Fibroblast of lung (primary cell): Measurements from ENCODE around the gene WDR4. TPM values are rescaled to one million over a fixed set of nuclear protein-coding genes. Genes with fewer than 3 reads are reported as not detected.

Experiments
- DNase-seq, 2 donors: peaks; one replicate each; pipeline versions ENCODE4 v3.0.0 to v3.0.0-alpha.2; 2010; ENCODE audit warnings: low read depth in 2 of 2
- H2AFZ ChIP-seq: 2 replicates; pipeline ENCODE4 v1.5.1; 2012; ENCODE audit warnings: low read length, control low read depth, inconsistent platforms
- H3K27ac ChIP-seq: 2 replicates; pipeline ENCODE4 v1.5.1; 2011; ENCODE audit warnings: low read length, control low read depth; ENCODE audit not compliant: insufficient read depth
- H3K27me3 ChIP-seq: 2 replicates; pipeline ENCODE4 v1.5.1; 2011; ENCODE audit warnings: mild to moderate bottlenecking, low read length; ENCODE audit not compliant: control insufficient read depth, insufficient read depth
- H3K36me3 ChIP-seq: 2 replicates; pipeline ENCODE4 v1.5.1; 2011; ENCODE audit warnings: low read length; ENCODE audit not compliant: control insufficient read depth, insufficient read depth
- H3K4me1 ChIP-seq: 2 replicates; pipeline ENCODE4 v1.5.1; 2011; ENCODE audit warnings: low read length; ENCODE audit not compliant: control insufficient read depth, insufficient read depth; ENCODE audit errors: extremely low read depth
- H3K4me2 ChIP-seq: 2 replicates; pipeline ENCODE4 v1.5.1; 2011; ENCODE audit warnings: low read length, control low read depth; ENCODE audit not compliant: insufficient read depth; ENCODE audit errors: extremely low read depth
- H3K4me3 ChIP-seq, 4 experiments: fragments of 200-600 bp in 1 of 4; sonication (generic) in 1 of 4; replicated peaks in 1 of 4; 2 replicates each; pipeline ENCODE4 v1.5.1; 2011 to 2016; ENCODE audit warnings: low read length in 4 of 4, low read depth in 3 of 4, mild to moderate bottlenecking in 3 of 4, control low read depth in 2 of 4, inconsistent platforms in 1 of 4, mixed read lengths in 1 of 4; ENCODE audit not compliant: insufficient read depth in 1 of 4; ENCODE audit errors: control extremely low read depth in 1 of 4
- H3K79me2 ChIP-seq: 2 replicates; pipeline ENCODE4 v1.5.1; 2012; ENCODE audit warnings: mild to moderate bottlenecking, low read length, inconsistent platforms; ENCODE audit not compliant: control insufficient read depth, insufficient read depth
- H3K9ac ChIP-seq: 2 replicates; pipeline ENCODE4 v1.5.1; 2011; ENCODE audit warnings: mild to moderate bottlenecking, low read length, control low read depth; ENCODE audit not compliant: insufficient read depth
- H3K9me3 ChIP-seq: 2 replicates; pipeline ENCODE4 v1.5.1; 2012; ENCODE audit warnings: low read depth, low read length; ENCODE audit not compliant: control insufficient read depth, insufficient read depth
- H4K20me1 ChIP-seq: 2 replicates; pipeline ENCODE4 v1.5.1; 2011; ENCODE audit warnings: low read length; ENCODE audit not compliant: control insufficient read depth, insufficient read depth; ENCODE audit errors: extremely low read depth
- EZH2 ChIP-seq: IDR thresholded peaks from 2 replicates; pipeline ENCODE4 v1.5.1; 2012; ENCODE audit warnings: low read length, control low read depth, mild to moderate bottlenecking; ENCODE audit errors: missing control alignments
- polyA plus RNA-seq, 2 donors: library from polyadenylated mRNA; depleted of rRNA in 1 of 2; stranded (reverse) in 1 of 2; unstranded in 1 of 2; fragments of >200 nt; gene quantifications; 2 replicates each; pipeline ENCODE4 v1.2.1, GENCODE V29; 2011 to 2012; ENCODE audit warnings: missing spikeins in 1 of 2
- total RNA-seq: library from RNA; depleted of rRNA; stranded (reverse); fragments of >200 nt; gene quantifications from 2 replicates; pipeline ENCODE4 v1.2.1, GENCODE V29; 2014
- TF ChIP-seq, protein P1 (sequence below), 2 donors: IDR thresholded peaks in 1 of 2; conservative IDR thresholded peaks in 1 of 2; 1 replicate in 1 of 2; 2 replicates in 1 of 2; pipeline ENCODE4 v1.5.1; 2011 to 2012; ENCODE audit warnings: low read length in 2 of 2, control low read depth in 1 of 2, inconsistent platforms in 1 of 2, low read depth in 1 of 2, mild to moderate bottlenecking in 1 of 2

WDR4 gene
- total and polyA plus RNA-seq, 2 donors (not counting 1 experiment from before 2014, with no cell fraction given) = 8.2 to 10.2 TPM

DNA sequence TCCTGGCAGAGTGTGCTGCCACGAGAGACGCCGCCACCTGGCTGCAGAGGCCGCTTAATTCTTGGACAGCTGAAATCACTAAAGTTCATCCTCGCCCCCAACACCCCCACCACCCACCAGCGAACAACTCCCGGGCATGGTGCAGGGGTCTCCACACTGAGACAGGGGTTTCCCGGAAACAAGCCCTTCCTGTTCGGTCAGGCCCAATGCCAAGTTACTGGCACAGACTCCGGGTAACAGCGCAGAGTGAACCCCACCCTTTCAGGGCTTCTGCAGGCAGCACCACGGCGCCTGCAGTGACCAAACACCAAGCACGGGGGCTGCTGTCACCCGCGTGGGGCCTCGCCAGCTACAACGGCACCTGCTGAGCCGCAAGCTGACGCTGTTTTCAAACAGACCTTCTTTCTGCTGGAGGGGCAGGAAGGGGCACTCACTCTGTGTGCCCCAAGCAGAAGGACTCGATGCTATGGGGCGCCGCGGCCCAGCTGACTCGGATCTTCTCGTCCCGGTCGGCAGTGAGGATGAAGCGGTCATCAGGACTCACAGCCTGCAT, 17.4 kb downstream of the WDR4 start:
- H4K20me1 ChIP-seq = no peaks in the 10 kb centered on the region
- no peaks in the 10 kb centered on the region for H3K4me1 ChIP-seq
- H3K4me3 ChIP-seq = no peak overlapping the region
- H3K4me2 ChIP-seq = no peak overlapping the region
- no peak overlapping the region for H3K9ac ChIP-seq
- DNase-seq = no peak
- H2AFZ ChIP-seq = no peak overlapping the region
- TF ChIP-seq, protein P1, sequence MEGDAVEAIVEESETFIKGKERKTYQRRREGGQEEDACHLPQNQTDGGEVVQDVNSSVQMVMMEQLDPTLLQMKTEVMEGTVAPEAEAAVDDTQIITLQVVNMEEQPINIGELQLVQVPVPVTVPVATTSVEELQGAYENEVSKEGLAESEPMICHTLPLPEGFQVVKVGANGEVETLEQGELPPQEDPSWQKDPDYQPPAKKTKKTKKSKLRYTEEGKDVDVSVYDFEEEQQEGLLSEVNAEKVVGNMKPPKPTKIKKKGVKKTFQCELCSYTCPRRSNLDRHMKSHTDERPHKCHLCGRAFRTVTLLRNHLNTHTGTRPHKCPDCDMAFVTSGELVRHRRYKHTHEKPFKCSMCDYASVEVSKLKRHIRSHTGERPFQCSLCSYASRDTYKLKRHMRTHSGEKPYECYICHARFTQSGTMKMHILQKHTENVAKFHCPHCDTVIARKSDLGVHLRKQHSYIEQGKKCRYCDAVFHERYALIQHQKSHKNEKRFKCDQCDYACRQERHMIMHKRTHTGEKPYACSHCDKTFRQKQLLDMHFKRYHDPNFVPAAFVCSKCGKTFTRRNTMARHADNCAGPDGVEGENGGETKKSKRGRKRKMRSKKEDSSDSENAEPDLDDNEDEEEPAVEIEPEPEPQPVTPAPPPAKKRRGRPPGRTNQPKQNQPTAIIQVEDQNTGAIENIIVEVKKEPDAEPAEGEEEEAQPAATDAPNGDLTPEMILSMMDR (conservative IDR thresholded peaks at IDR 0.05 in 1 of 2, IDR thresholded peaks at IDR 0.05 in 1 of 2; ENCODE audit: low read depth in 1 of 2, low read length in 2 of 2) = no peak
- peaks cover 36% of the 10 kb centered on the region for H3K79me2 ChIP-seq
- H3K36me3 ChIP-seq = peaks cover 27% of the 10 kb centered on the region
- no peaks in the 10 kb centered on the region for H3K27me3 ChIP-seq
- H3K9me3 ChIP-seq = no peaks in the 10 kb centered on the region
- no peak overlapping the region for H3K27ac ChIP-seq

DNA sequence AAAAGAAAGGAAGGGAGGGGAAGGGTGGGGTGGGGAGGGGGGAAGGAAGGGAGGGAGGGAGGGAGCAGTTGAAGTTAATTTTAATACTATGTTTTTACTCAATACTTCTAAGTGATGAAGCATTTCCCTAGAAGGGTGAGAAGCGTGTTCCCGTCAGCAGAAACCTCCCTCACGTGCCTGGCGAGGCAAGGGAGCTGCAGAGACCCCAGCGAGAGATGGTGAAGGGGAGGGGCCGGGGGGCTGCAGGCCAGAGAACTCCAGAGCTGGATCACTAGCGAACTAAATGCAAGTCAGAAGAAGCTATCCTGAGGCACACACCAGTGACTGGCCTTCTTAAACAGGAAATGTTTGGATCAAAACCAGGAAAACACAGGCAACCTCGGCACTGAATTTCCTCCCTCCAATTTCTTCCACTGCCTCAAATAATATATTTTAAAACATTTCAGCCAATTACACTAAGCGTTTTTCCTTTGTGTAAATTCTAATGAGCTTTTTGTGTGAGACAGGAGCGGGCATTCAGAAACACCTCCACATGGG, 18.0 kb downstream of the WDR4 start:
- Histone ChIP-seq H2AFZ (no peak overlapping the region), H3K4me1 (no peaks in the 10 kb centered on the region), H3K9me3 (no peaks in the 10 kb centered on the region), H3K4me3 (no peak overlapping the region), H3K36me3 (peaks cover 27% of the 10 kb centered on the region), H3K79me2 (peaks cover 31% of the 10 kb centered on the region), H3K27ac (no peak overlapping the region), H3K4me2 (no peak overlapping the region), H3K27me3 (no peaks in the 10 kb centered on the region), H4K20me1 (no peaks in the 10 kb centered on the region), H3K9ac (no peak overlapping the region)
- TF ChIP-seq, protein P1 (conservative IDR thresholded peaks at IDR 0.05 in 1 of 2, IDR thresholded peaks at IDR 0.05 in 1 of 2; ENCODE audit: low read depth in 1 of 2, low read length in 2 of 2) = no peak
- no peak for TF ChIP-seq EZH2
- no peak for DNase-seq

DNA sequence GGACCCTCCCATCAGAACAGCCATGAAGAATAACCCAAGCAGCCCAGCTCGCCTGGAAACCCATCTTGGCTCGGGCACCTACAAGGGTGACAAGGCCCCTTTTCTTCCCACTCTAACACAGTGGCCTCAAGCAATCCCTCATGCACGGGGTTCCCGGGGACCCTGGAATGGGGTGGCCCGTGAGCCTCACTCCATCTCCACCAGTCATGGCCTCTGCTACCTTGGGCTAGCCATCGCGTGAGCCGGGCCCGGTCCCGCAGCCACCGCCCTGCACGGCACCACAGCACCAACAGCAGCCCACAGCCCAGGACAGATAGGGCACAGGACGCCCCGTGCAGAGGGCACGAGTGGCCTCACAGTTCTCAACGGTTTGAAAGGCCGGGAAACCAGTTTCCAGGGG, 19.0 kb downstream of the WDR4 start:
- H3K36me3 ChIP-seq = peaks cover 30% of the 10 kb centered on the region
- no peak for DNase-seq
- no peak overlapping the region for H3K27ac ChIP-seq

More for the DNA sequence above, 19.0 kb downstream of the WDR4 start:
- Histone ChIP-seq H3K9me3 (no peaks in the 10 kb centered on the region), H3K79me2 (peaks cover 22% of the 10 kb centered on the region), H3K4me3 (no peak overlapping the region), H3K9ac (no peak overlapping the region), H3K4me2 (no peak overlapping the region), H3K27me3 (no peaks in the 10 kb centered on the region), H4K20me1 (no peaks in the 10 kb centered on the region), H2AFZ (no peak overlapping the region), H3K4me1 (no peaks in the 10 kb centered on the region)
- no peak for TF ChIP-seq EZH2
- TF ChIP-seq, protein P1 (conservative IDR thresholded peaks at IDR 0.05 in 1 of 2, IDR thresholded peaks at IDR 0.05 in 1 of 2; ENCODE audit: low read depth in 1 of 2, low read length in 2 of 2) = no peak
